Stimulated activated CD8-positive, alpha-beta memory T cell treated with anti-CD3 and anti-CD28 coated beads, Interleukin-7, amount 100 ng/mL, for 48 hours (primary cell): ENCODE measurements around the gene SLC25A26.

Experiments used
- DNase-seq, 2 donors: peaks; one replicate each; pipeline ENCODE4 v3.0.0-alpha.2; 2020; ENCODE audit warnings: low read depth in 1 of 2; ENCODE audit errors: extremely low read depth in 1 of 2

Gene SLC25A26

DNA sequence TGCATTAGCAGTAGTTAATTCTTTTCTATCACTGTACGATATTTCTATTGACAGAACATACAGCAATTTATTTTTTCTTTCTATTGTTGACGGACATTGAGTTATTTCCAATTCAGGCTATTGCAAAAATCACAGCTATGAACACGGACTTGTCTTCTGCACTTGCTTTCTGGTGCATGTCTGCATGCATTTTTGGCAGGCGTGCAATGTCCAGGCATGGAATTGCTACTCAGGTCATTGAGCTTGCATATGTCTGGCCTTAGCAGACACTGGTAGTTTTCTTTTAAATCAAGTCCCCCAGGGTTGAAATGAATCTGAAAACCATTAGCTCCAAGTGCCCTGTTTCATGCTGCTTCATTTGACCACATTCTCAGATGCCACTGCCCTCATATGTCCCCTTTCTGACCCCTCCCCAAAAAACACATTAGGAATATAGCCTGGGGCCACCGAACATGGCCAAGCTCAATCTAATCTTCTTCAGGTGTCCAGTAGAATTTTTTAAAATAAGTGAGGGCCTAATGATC lies 207.2 kb downstream of the SLC25A26 start:
- no peak for DNase-seq
